ENCODE results near the gene ZBTB46.
"Not testable (repeated sequence)": the region's sequence is repeated elsewhere in the genome, so short reads cannot be mapped to it uniquely, and the experiment has no call there.

The ZBTB46 gene

GRCh38 chr20:63868264-63868663, 37.2 kb upstream of the ZBTB46 start:
- no peak for TF ChIP-seq CTCF (conservative IDR thresholded peaks at IDR 0.05; ENCODE audit: low read depth, low read length)
- H3K4me3 ChIP-seq (ENCODE audit: low read depth, low read length), result no peak overlapping the region
- DNase-seq (ENCODE audit: low read depth), result no peak

GRCh38 chr20:63867042-63867441, 36.0 kb upstream of the ZBTB46 start:
- not testable (repeated sequence) for DNase-seq (ENCODE audit: low read depth); H3K4me3 ChIP-seq (ENCODE audit: low read depth, low read length)

- no peak for TF ChIP-seq CTCF (conservative IDR thresholded peaks at IDR 0.05; ENCODE audit: low read depth, low read length)
- DNase-seq (ENCODE audit: low read depth), result peak; percentile 99
- peak within 1 kb of the TSS; percentile 95 for H3K4me3 ChIP-seq (ENCODE audit: low read depth, low read length)
Observed at GRCh38 chr20:63864978-63865640, 34.0 kb upstream of the ZBTB46 start, which contains the start of gene TPD52L2. Gene TPD52L2 (plus strand): TSS chr20:63865270. CDS start chr20:63865366, 96 bp downstream.

GRCh38 chr20:63864545-63864977, 33.5 kb upstream of the ZBTB46 start:
- no peak for TF ChIP-seq CTCF (conservative IDR thresholded peaks at IDR 0.05; ENCODE audit: low read depth, low read length)
- H3K4me3 ChIP-seq (ENCODE audit: low read depth, low read length), result peak overlapping the region; percentile 95
- DNase-seq (ENCODE audit: low read depth), result no peak

GRCh38 chr20:63863798-63864544, 32.9 kb upstream of the ZBTB46 start:
- DNase-seq (ENCODE audit: low read depth), result peak; percentile 85
- peak; percentile 71 for TF ChIP-seq CTCF (conservative IDR thresholded peaks at IDR 0.05; ENCODE audit: low read depth, low read length)
- peak overlapping the region; percentile 95 for H3K4me3 ChIP-seq (ENCODE audit: low read depth, low read length)

- H3K4me3 ChIP-seq (ENCODE audit: low read depth, low read length), result peak overlapping the region; percentile 95
- no peak for DNase-seq (ENCODE audit: low read depth)
- no peak for TF ChIP-seq CTCF (conservative IDR thresholded peaks at IDR 0.05; ENCODE audit: low read depth, low read length)
Observed at GRCh38 chr20:63863021-63863797, 32.1 kb upstream of the ZBTB46 start.

Measured in choroid plexus epithelial cell (primary cell).